ENCODE results near the gene TFF2.
A peak's percentile ranks its signal among the peaks of the same experiment; 100 is the strongest.

TFF2 gene

GRCh38 chr21:42383331-42383730 lies 32.5 kb upstream of the TFF2 start:
- DNase-seq, result no peak

GRCh38 chr21:42382915-42383314 lies 32.1 kb upstream of the TFF2 start:
- no peak for DNase-seq

GRCh38 chr21:42381347-42381984 lies 30.7 kb upstream of the TFF2 start:
- DNase-seq, result peak; percentile 64

- DNase-seq, result no peak
Observed at GRCh38 chr21:42379426-42380215, 28.8 kb upstream of the TFF2 start.

GRCh38 chr21:42378418-42378817 lies 27.6 kb upstream of the TFF2 start:
- DNase-seq, result no peak

GRCh38 chr21:42377951-42378340 lies 27.2 kb upstream of the TFF2 start:
- DNase-seq, result no peak

GRCh38 chr21:42377211-42377950 lies 26.6 kb upstream of the TFF2 start:
- DNase-seq, result no peak

GRCh38 chr21:42376338-42376982 lies 25.7 kb upstream of the TFF2 start:
- no peak for DNase-seq

GRCh38 chr21:42375966-42376337 lies 25.2 kb upstream of the TFF2 start:
- DNase-seq, result no peak

- no peak for DNase-seq
Observed at GRCh38 chr21:42375506-42375905, 24.7 kb upstream of the TFF2 start.

- DNase-seq, result no peak
Observed at GRCh38 chr21:42374864-42375499, 24.2 kb upstream of the TFF2 start.

GRCh38 chr21:42374457-42374856 lies 23.7 kb upstream of the TFF2 start:
- no peak for DNase-seq

- no peak for DNase-seq
Observed at GRCh38 chr21:42373908-42374455, 23.2 kb upstream of the TFF2 start.

GRCh38 chr21:42373196-42373907 lies 22.6 kb upstream of the TFF2 start:
- DNase-seq, result no peak

- no peak for DNase-seq
Observed at GRCh38 chr21:42370894-42371654, 20.3 kb upstream of the TFF2 start.

- DNase-seq, result no peak
Observed at GRCh38 chr21:42369821-42370220, 19.0 kb upstream of the TFF2 start.

GRCh38 chr21:42367367-42368165 lies 16.8 kb upstream of the TFF2 start:
- no peak for DNase-seq

GRCh38 chr21:42366292-42367010 lies 15.7 kb upstream of the TFF2 start, which contains the start of gene TFF1:
TFF1 (minus strand) TSS chr21:42366535; CDS start chr21:42366495, 40 bp downstream.
- no peak for DNase-seq

- DNase-seq, result no peak
Observed at GRCh38 chr21:42365770-42366169, 15.0 kb upstream of the TFF2 start.
